Measurements from ENCODE around the gene SLC4A2. TPM values are rescaled to one million over a fixed set of nuclear protein-coding genes. Genes with fewer than 3 reads are reported as not detected.

The SLC4A2 gene
- total and polyA plus RNA-seq, 2 of the 8 experiments (the other 6 are each of a cell fraction or from before 2014, with no cell fraction given) = 72.6 to 147 TPM

- no peak for DNase-seq (ENCODE audit: low read depth in 1 of 2, low spot score in 2 of 2)
- H2BK20ac ChIP-seq (ENCODE audit: low read length) = no peak overlapping the region
- peaks cover 0 to 13% (median 4%) of the 10 kb centered on the region in 4 experiments; a peak in 5 of 7 replicates for H3K27me3 ChIP-seq (replicated peaks in 1 of 4; ENCODE audit: control insufficient read depth in 3 of 4, extremely low read depth in 1 of 4, insufficient read depth in 3 of 4, low read length in 3 of 4)
- H3K79me1 ChIP-seq (ENCODE audit: low read depth, low read length) = no peaks in the 10 kb centered on the region
- H3K4me1 ChIP-seq (replicated peaks in 1 of 4; ENCODE audit: control insufficient read depth in 3 of 4, insufficient read depth in 4 of 4, low read length in 3 of 4) = peaks cover 0 to 23% (median 7%) of the 10 kb centered on the region in 4 experiments; a peak in 6 of 7 replicates
- H3K4me3 ChIP-seq (ENCODE audit: extremely low read depth in 1 of 4, insufficient read depth in 2 of 4, low read depth in 3 of 4, low read length in 4 of 4) = no peak overlapping the region
- no peak for TF ChIP-seq CTBP2 (IDR thresholded peaks at IDR 0.05; ENCODE audit: borderline replicate concordance, insufficient read depth, insufficient read length, low read length)
- TF ChIP-seq MAX (IDR thresholded peaks at IDR 0.05) = no peak
- no peak overlapping the region for H4K91ac ChIP-seq (replicated peaks; ENCODE audit: insufficient read length, low read length)
- ChIA-PET CTCF (ENCODE audit: partially characterized antibody) (interaction anchor here (0.6 to 11.7 kb wide), 33 partner anchors 9 to 1655 kb away, joined by 3 to 197 read pairs (median 4); partner anchors contain the start of gene GBX1), POLR2A (ENCODE audit: partially characterized antibody) (interaction anchor here (0.9 to 2.0 kb wide), 4 partner anchors 9 to 24 kb away, joined by 3 to 7 read pairs (median 4); no protein-coding TSS in a partner anchor)
- H3K23me2 ChIP-seq (ENCODE audit: low read depth, low read length) = peaks cover 5% of the 10 kb centered on the region; the same call in 1 of the 2 replicates
- no peak overlapping the region for H2AFZ ChIP-seq (ENCODE audit: low read length)
- no peak overlapping the region for H3K14ac ChIP-seq (ENCODE audit: insufficient read length)
- no peak overlapping the region for H3K56ac ChIP-seq (replicated peaks; ENCODE audit: insufficient read length, low read depth, low read length)
- H3K9me3 ChIP-seq (ENCODE audit: insufficient read depth in 2 of 2, low read depth in 1 of 2, low read length in 1 of 2) = no peaks in the 10 kb centered on the region
- peaks cover 0 to 29% (median 4%) of the 10 kb centered on the region in 4 experiments; a peak in 3 of 8 replicates for H3K36me3 ChIP-seq (ENCODE audit: control insufficient read depth in 2 of 4, insufficient read depth in 4 of 4, low read length in 3 of 4)
- H2BK120ac ChIP-seq (replicated peaks; ENCODE audit: low read depth, low read length) = no peak overlapping the region
- H3K27ac ChIP-seq (ENCODE audit: low read depth, low read length) = no peak overlapping the region
- no peak for FAIRE-seq
- no peak overlapping the region for H4K8ac ChIP-seq (ENCODE audit: extremely low read depth, insufficient read depth, low read length)
- no peak overlapping the region for H3K23ac ChIP-seq (ENCODE audit: insufficient read length)
- H3K4me2 ChIP-seq (ENCODE audit: insufficient read depth in 1 of 2, low read depth in 2 of 2, low read length in 2 of 2) = no peak overlapping the region; a peak in 1 of 4 replicates
- H3K9ac ChIP-seq (replicated peaks in 1 of 4; ENCODE audit: extremely low read depth in 1 of 4, low read depth in 3 of 4, low read length in 3 of 4) = no peak overlapping the region
- no peak overlapping the region for H3K18ac ChIP-seq (ENCODE audit: extremely low read depth, low read length)
- H3K79me2 ChIP-seq (ENCODE audit: control insufficient read depth in 1 of 2, insufficient read depth in 2 of 2, low read length in 2 of 2) = no peaks in the 10 kb centered on the region
- no peak overlapping the region for H4K5ac ChIP-seq (ENCODE audit: insufficient read length, low read depth, low read length)
- H3K4ac ChIP-seq (replicated peaks; ENCODE audit: insufficient read length, low read depth, low read length) = no peak overlapping the region
- H2BK5ac ChIP-seq (ENCODE audit: low read depth, low read length) = no peak overlapping the region
- 0 out of 2 replicates have a peak overlapping the region, but pooled peaks have one; percentile 0 for H2BK12ac ChIP-seq (ENCODE audit: low read depth, low read length)
- H2AK5ac ChIP-seq (ENCODE audit: low read depth, low read length) = no peak overlapping the region
- H2BK15ac ChIP-seq (ENCODE audit: low read length) = peak overlapping the region; percentile 81; the same call in 1 of the 2 replicates
- peaks cover 8 to 32% of the 10 kb centered on the region in 2 experiments for H4K20me1 ChIP-seq (replicated peaks in 1 of 2; ENCODE audit: control insufficient read depth in 1 of 2, insufficient read depth in 2 of 2, low read length in 2 of 2)
- WGBS, 2 experiments (ENCODE audit: extremely low coverage in 1 of 2, insufficient coverage in 1 of 2, insufficient read length in 1 of 2, insufficient replicate concordance in 2 of 2, low coverage in 1 of 2, low lambda C conversion rate in 2 of 2, missing lambda C conversion rate in 1 of 2) = 82% methylated on average over 7 of the region's 7 CpGs; no CpG with 5 or more reads in 1 of the 2 experiments
Observed at GRCh38 chr7:151124481-151124880, 65.1 kb downstream of the SLC4A2 start.

Data from H1 (cell line).